A549 treated with AZD2906 at 1 μM for 4 hours (cell line): ENCODE measurements around the gene ASB6. TPM values are rescaled to one million over a fixed set of nuclear protein-coding genes. Genes with fewer than 3 reads are reported as not detected.

Source experiments
- total RNA-seq: library from RNA; stranded (reverse); fragments of 200-300 nt; extraction: Qiagen RNA extraction; gene quantifications from 5 replicates; pipeline ENCODE4 v1.2.3, GENCODE V29; 2022

ASB6 gene, protein sequence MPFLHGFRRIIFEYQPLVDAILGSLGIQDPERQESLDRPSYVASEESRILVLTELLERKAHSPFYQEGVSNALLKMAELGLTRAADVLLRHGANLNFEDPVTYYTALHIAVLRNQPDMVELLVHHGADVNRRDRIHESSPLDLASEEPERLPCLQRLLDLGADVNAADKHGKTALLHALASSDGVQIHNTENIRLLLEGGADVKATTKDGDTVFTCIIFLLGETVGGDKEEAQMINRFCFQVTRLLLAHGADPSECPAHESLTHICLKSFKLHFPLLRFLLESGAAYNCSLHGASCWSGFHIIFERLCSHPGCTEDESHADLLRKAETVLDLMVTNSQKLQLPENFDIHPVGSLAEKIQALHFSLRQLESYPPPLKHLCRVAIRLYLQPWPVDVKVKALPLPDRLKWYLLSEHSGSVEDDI
- total RNA-seq, result 19.8 to 25.1 TPM (median 23.9 TPM) in 5 replicates

DNA sequence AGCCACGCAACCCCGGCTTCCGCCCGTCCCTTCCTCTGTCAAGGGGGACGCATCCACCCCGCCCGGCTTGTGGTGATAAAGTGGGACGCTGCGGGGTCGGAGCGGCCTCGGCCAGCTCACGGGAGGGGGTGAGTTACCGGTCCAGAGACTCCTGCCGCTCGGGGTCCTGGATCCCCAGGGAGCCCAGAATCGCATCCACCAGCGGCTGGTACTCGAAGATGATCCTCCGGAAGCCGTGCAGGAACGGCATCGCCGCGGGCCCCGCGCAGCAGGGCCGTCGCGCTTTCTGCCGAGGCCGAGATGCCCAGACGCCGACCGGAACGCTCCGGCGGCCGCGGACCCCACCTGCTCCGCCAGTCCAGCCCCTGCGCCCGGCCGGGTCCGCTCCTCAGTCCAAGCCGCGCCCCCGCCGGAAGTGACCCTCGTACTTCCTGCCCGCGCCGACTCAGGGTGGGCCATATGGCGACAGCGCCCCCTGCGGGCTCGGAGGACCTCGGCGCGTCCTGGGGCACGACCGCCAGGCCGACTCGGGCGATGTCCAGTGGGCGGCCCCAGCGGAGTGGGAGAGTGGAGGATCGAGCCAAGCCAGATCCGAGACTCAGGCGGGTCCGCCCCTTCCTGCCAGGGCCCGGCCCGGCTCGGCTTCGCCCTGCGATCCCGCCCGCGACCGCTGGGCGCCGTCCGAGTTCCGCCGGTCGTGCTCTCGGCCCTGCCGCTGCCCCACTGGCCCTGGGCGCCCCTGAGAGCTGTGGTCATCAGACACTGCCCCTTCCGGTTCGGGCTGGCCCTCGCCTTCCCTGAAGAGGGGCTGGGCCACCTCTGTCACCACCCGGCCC is at the start of gene ASB6:
ASB6 (minus strand) TSS at position 402 of the 836 bp plus-strand sequence; CDS start at position 250, 152 bp downstream.

DNA sequence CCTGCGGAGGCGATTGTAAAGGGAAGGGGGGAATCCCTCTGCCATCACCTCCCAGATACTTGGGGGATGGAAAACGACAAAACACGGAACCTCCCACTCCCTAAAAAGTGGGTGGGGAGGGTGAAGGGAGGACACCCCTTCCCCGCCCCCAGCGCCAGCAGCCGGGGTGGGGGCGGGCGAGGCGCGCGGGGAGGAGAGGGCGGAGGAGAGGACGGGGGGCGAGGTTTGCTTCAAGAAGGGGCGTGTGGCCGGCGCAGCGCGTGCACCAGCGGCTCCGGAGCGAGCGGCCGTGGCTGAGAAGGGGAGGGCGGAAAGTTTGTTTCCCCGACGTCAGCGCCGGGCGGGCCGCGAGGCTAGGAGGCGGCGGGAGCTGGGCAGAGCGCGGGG is 23.4 kb upstream of the ASB6 start, which contains the start of gene PRRX2:
PRRX2 (plus strand) TSS at position 259 of the 387 bp plus-strand sequence. CDS start 221 bp downstream, outside the sequence.

DNA sequence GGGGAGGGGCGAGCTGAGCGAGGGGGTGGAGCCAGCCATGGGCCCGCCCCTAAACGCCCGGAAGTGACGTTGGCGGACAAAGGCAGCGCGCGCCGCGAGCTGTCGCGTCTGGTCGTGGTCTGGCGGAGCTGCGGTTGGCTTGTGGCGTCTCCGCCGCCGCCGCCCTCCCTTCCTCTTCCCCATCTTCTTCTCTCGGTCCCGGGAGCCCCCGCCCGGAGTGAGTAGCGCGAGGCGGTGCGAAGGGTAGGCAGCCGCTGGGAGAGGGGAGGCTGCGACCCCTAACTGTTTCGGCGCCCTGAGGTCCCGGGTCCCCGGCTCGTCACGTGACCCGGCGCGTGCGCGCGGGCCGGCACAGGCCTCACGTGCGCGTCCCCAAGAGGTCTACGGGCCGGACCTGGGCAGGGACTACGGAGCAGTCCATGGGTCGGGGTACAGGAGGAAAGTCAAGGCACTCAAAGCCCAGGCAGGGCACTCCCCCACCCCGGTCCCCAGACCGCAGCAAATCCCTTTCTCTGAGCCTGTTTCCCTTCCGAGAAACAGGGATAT is 15.8 kb downstream of the ASB6 start, which contains the start of gene NTMT1:
NTMT1 (plus strand) TSS at position 85 of the 546 bp plus-strand sequence. CDS start 6,541 bp downstream, outside the sequence.

DNA sequence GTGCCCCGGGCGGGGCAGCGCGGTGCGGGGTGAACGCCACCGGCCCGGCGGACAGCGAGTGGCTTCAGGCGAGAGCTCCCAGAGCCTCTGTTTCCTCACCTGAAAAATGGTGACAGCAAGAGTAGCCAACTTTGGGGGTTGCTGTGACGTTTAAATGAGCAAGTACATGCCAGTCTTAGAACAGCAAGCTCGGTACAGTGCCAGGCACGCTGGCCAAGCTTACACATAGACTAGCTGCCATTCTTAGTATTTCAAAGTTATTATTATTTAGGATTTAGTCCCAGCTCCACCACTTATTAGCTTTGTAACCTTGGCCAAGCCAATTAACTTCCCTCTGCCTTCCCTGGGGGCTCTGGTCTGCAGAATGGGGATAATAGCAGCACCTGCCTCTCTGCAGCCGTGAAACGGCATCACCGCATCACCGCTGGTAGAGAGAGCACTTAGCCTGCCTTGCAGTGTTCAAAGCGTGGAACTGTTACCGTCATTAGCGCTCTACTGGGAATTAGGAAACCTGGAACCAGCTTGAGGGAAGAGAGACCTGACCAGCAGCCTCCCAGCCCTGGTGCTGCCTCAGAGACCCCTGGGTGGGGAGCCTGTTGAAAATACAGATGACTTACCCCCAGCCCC is 21.2 kb downstream of the ASB6 start, which contains the start of gene C9orf50:
C9orf50 (minus strand) TSS at position 433 of the 627 bp plus-strand sequence. CDS start 527 bp downstream, outside the sequence.

Other genes starting within 250 kb of the ASB6 start
- 0.08 to 0.16 TPM in 2 of 5 replicates, not detected in the others for gene C9orf50, start 21.1 kb downstream of the ASB6 start, total RNA-seq
- gene NTMT1, start 16.0 kb downstream of the ASB6 start, total RNA-seq, result 85.0 to 95.0 TPM (median 89.5 TPM) in 5 replicates
- 5.3 to 12.3 TPM (median 10.4 TPM) in 5 replicates for gene PRRX2, start 23.5 kb upstream of the ASB6 start, total RNA-seq
- 151 to 187 TPM (median 161 TPM) in 5 replicates for gene PTGES, start 110.9 kb upstream of the ASB6 start, total RNA-seq
- gene TOR1B, start 161.0 kb upstream of the ASB6 start, total RNA-seq, result 22.3 to 23.8 TPM (median 22.9 TPM) in 5 replicates
- 57.5 to 61.8 TPM (median 60.9 TPM) in 5 replicates for gene TOR1A, start 182.0 kb upstream of the ASB6 start, total RNA-seq
- gene C9orf78, start 193.1 kb upstream of the ASB6 start, total RNA-seq, result 43.6 to 55.5 TPM (median 47.6 TPM) in 5 replicates
- gene USP20, start 193.3 kb upstream of the ASB6 start, total RNA-seq, result 3.7 to 6.1 TPM (median 5.6 TPM) in 5 replicates